WTC11 (cell line): Measurements from ENCODE around the gene SH3PXD2A. TPM values are rescaled to one million over a fixed set of nuclear protein-coding genes. Genes with fewer than 3 reads are reported as not detected.

ENCODE experiments used
- ATAC-seq: fragments of 200-7000 bp; cut with Tn5 transposase; 2 replicates; pipeline ENCODE4 v1.10.0; 2021; ENCODE audit warnings: mild to moderate bottlenecking, moderate library complexity
- CTCF ChIA-PET: fragments of 300-600 bp; sonication (Branson Sonifier 250); formaldehyde crosslinking; loops from one replicate; lab custom pipeline; 2021; ENCODE audit warnings: antibody characterized with exemption; lab: Charles Lee
- POLR2A ChIA-PET: fragments of 350-600 bp; sonication (Branson Sonifier 250); formaldehyde crosslinking; loops from one replicate; lab custom pipeline; 2021; ENCODE audit warnings: antibody characterized with exemption; lab: Charles Lee
- DNase-seq: peaks from one replicate; pipeline ENCODE4 v3.0.0; 2021; ENCODE audit warnings: low spot score
- H3K27ac Mint-ChIP-seq: 2 replicates; pipeline ENCODE4 v1.8.0; 2021; ENCODE audit warnings: mixed read lengths
- H3K27me3 Mint-ChIP-seq: 2 replicates; pipeline ENCODE4 v1.8.0; 2021; ENCODE audit warnings: low read depth, mild to moderate bottlenecking, moderate library complexity, mixed read lengths
- H3K36me3 Mint-ChIP-seq: 2 replicates; pipeline ENCODE4 v1.8.0; 2021; ENCODE audit warnings: mixed read lengths
- H3K4me1 Mint-ChIP-seq: 2 replicates; pipeline ENCODE4 v1.8.0; 2022; ENCODE audit warnings: mixed read lengths
- H3K4me3 Mint-ChIP-seq: 2 replicates; pipeline ENCODE4 v1.8.0; 2021; ENCODE audit warnings: mild to moderate bottlenecking, moderate library complexity, mixed read lengths
- H3K9me3 Mint-ChIP-seq: 2 replicates; pipeline ENCODE4 v1.8.0; 2021; ENCODE audit warnings: mixed read lengths
- GRHL2 ChIP-seq: fragments of 250-450 bp; sonication (Bioruptor Pico); IDR thresholded peaks from 2 replicates; pipeline ENCODE4 v1.8.0; 2022; ENCODE audit warnings: mild to moderate bottlenecking, moderate library complexity; ENCODE audit not compliant: insufficient replicate concordance, severe bottlenecking
- GTF2I ChIP-seq: fragments of 250-450 bp; sonication (Bioruptor Pico); conservative IDR thresholded peaks from 2 replicates; pipeline ENCODE4 v1.4.0; 2021; ENCODE audit warnings: mild to moderate bottlenecking
- NFYB ChIP-seq: sonication (generic); formaldehyde crosslinking; conservative IDR thresholded peaks from 2 replicates; pipeline ENCODE4 v1.8.0; 2022; ENCODE audit warnings: low read depth, missing genetic modification reagents
- NR1H2 ChIP-seq: sonication (generic); formaldehyde crosslinking; IDR thresholded peaks from 2 replicates; pipeline ENCODE4 v1.9.0; 2021; ENCODE audit warnings: mild to moderate bottlenecking, moderate library complexity, missing genetic modification reagents
- RORB ChIP-seq: fragments of 250-450 bp; sonication (Bioruptor Pico); IDR thresholded peaks from 2 replicates; pipeline ENCODE4 v1.9.0; 2021; ENCODE audit warnings: mild to moderate bottlenecking
- SOX15 ChIP-seq: fragments of 250-450 bp; sonication (Bioruptor Pico); IDR thresholded peaks from 2 replicates; pipeline ENCODE4 v1.9.0; 2021; ENCODE audit warnings: mild to moderate bottlenecking
- TCF7 ChIP-seq: sonication (generic); formaldehyde crosslinking; IDR thresholded peaks from 2 replicates; pipeline ENCODE4 v1.8.0; 2022; ENCODE audit warnings: mild to moderate bottlenecking, low read depth, missing genetic modification reagents, moderate library complexity
- ZBTB21 ChIP-seq: sonication (generic); formaldehyde crosslinking; IDR thresholded peaks from 2 replicates; pipeline ENCODE4 v1.8.1; 2023; ENCODE audit warnings: mild to moderate bottlenecking, missing genetic modification reagents, borderline replicate concordance
- ZNF121 ChIP-seq: sonication (generic); formaldehyde crosslinking; IDR thresholded peaks from 2 replicates; pipeline ENCODE4 v1.8.0; 2023; ENCODE audit warnings: missing genetic modification reagents
- ZNF138 ChIP-seq: sonication (generic); formaldehyde crosslinking; conservative IDR thresholded peaks from 2 replicates; pipeline ENCODE4 v1.8.1; 2022; ENCODE audit warnings: mild to moderate bottlenecking, moderate library complexity, missing genetic modification reagents
- ZNF232 ChIP-seq: sonication (generic); formaldehyde crosslinking; IDR thresholded peaks from 2 replicates; pipeline ENCODE4 v1.8.0; 2022; ENCODE audit warnings: mild to moderate bottlenecking, missing genetic modification reagents
- ZNF263 ChIP-seq: sonication (generic); formaldehyde crosslinking; IDR thresholded peaks from 2 replicates; pipeline ENCODE4 v1.8.1; 2022; ENCODE audit warnings: low read depth, mild to moderate bottlenecking, moderate library complexity, missing genetic modification reagents
- ZNF423 ChIP-seq: fragments of 250-450 bp; sonication (Bioruptor Pico); IDR thresholded peaks from 2 replicates; pipeline ENCODE4 v2.1.2; 2022; ENCODE audit warnings: mild to moderate bottlenecking, moderate library complexity
- total RNA-seq: library from RNA; stranded (reverse); gene quantifications from 3 replicates; pipeline ENCODE4 v1.2.3, GENCODE V29; 2021
- TF ChIP-seq, protein P1 (sequence below): fragments of 250-450 bp; sonication (Bioruptor Pico); conservative IDR thresholded peaks from 2 replicates; pipeline ENCODE4 v1.9.0; 2021; ENCODE audit warnings: mild to moderate bottlenecking
- TF ChIP-seq, protein P2 (sequence below): sonication (generic); formaldehyde crosslinking; IDR thresholded peaks from 2 replicates; pipeline ENCODE4 v1.8.1; 2023; ENCODE audit warnings: mild to moderate bottlenecking, missing genetic modification reagents
- TF ChIP-seq, protein P3 (sequence below): sonication (generic); formaldehyde crosslinking; conservative IDR thresholded peaks from 2 replicates; pipeline ENCODE4 v1.8.1; 2022; ENCODE audit warnings: mild to moderate bottlenecking, missing genetic modification reagents
- TF ChIP-seq, protein P4 (sequence below): sonication (generic); formaldehyde crosslinking; IDR thresholded peaks from 2 replicates; pipeline ENCODE4 v1.8.0; 2022; ENCODE audit warnings: mild to moderate bottlenecking, missing genetic modification reagents
- TF ChIP-seq, protein P5 (sequence below): sonication (generic); formaldehyde crosslinking; IDR thresholded peaks from 2 replicates; pipeline ENCODE4 v1.8.1; 2022; ENCODE audit warnings: mild to moderate bottlenecking, missing genetic modification reagents, moderate library complexity, borderline replicate concordance
- TF ChIP-seq, protein P6 (sequence below): sonication (generic); formaldehyde crosslinking; IDR thresholded peaks from 2 replicates; pipeline ENCODE4 v1.8.0; 2023; ENCODE audit warnings: missing genetic modification reagents
- TF ChIP-seq, protein P7 (sequence below): fragments of 250-450 bp; sonication (Bioruptor Pico); IDR thresholded peaks from 2 replicates; pipeline ENCODE4 v2.1.2; 2022; ENCODE audit warnings: mild to moderate bottlenecking, moderate library complexity

SH3PXD2A gene
- total RNA-seq, 1 experiment from 2014 or later: 15.7 TPM

DNA sequence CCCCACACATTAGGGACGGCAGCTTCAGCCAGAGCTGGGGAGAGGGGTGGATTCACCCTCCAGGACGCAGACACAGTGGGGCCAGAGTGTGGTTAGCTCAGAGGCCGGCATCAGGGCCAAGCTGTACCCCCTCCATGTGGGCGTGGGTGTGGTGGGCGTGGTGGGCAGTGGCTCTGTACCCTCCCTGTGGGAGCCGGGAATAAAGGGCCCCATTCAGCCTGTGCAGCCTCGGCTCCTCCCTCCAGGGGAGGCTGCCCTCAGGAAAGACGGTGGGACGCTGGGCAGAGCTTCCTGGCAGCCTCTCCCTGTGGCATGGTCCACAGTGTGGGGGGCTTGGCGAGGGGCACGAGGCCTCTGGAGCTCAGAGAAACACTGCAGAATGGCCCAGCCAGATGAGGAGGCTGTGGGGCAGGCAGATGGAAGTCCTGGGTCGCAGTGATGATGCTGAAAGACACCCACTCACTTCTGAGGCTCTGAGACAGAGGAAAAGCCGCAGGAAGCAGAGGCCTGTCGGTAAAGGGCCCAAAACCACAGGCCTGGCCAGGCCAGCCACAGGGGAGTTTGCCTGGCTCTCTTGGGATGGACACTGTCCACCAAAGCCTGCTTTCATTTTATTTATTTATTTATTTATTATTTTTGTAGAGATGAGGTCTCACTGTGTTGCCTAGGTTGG, 108.0 kb downstream of the SH3PXD2A start (continued):
- TF ChIP-seq, protein P1, sequence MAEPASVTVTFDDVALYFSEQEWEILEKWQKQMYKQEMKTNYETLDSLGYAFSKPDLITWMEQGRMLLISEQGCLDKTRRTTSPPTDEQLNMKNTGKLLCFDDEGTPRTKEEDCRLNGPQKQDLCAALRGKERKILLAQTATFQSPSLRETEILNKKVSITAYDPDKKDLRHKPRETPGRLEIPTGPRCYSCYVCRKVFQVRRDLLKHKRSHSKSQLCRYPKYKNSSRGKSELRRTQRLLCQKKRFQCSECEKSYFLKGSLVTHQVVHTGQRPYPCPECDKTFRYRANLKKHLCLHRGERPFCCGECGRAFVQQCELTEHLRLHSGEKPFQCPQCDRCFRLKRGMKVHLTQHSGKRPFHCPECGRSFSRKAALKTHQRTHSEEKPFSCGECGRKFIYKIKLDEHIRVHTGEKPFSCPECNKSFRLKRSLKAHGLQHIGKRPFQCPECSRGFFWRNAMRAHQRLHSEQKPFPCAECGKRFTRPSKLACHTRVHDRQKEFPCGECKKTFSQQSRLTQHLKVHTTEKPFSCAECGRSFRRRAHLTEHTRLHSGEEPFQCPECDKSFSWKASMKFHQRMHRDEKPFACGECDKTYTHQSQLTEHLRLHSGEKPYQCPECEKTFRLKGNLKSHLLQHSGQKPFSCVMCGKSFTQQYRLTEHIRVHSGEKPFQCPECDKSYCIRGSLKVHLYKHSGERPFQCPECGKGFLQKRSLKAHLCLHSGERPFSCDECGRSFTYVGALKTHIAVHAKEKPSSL: no peak
- TF ChIP-seq NR1H2 (CRISPR knock-in tag) (no peak), RORB (CRISPR knock-in tag) (no peak), GRHL2 (CRISPR knock-in tag) (no peak), ZNF121 (CRISPR knock-in tag) (no peak), GTF2I (CRISPR knock-in tag) (no peak), SOX15 (CRISPR knock-in tag) (no peak)
- TF ChIP-seq, protein P2, sequence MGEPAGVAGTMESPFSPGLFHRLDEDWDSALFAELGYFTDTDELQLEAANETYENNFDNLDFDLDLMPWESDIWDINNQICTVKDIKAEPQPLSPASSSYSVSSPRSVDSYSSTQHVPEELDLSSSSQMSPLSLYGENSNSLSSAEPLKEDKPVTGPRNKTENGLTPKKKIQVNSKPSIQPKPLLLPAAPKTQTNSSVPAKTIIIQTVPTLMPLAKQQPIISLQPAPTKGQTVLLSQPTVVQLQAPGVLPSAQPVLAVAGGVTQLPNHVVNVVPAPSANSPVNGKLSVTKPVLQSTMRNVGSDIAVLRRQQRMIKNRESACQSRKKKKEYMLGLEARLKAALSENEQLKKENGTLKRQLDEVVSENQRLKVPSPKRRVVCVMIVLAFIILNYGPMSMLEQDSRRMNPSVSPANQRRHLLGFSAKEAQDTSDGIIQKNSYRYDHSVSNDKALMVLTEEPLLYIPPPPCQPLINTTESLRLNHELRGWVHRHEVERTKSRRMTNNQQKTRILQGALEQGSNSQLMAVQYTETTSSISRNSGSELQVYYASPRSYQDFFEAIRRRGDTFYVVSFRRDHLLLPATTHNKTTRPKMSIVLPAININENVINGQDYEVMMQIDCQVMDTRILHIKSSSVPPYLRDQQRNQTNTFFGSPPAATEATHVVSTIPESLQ (CRISPR knock-in tag): no peak

DNA sequence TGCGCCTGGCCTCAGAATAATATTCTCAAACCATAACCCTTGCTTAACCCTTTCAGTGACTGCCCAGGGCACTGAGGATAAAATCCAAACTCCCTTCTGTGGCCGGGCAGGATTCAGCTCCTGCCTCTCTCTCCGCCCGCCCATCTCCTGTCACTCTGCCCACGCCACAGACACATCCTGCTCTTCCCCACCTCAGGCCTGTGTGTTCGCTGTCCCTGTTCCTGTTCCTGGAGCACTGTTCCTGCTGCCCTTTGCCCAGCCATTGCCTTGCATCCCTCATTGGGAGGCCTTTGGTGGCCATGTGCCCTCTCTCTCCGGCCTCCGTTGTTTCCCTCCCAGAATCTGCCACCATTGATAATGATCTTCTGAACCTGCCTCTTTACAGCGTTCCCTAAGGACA, 108.8 kb downstream of the SH3PXD2A start:
- H3K9me3 Mint-ChIP-seq: no peaks in the 10 kb centered on the region
- TF ChIP-seq, protein P3, sequence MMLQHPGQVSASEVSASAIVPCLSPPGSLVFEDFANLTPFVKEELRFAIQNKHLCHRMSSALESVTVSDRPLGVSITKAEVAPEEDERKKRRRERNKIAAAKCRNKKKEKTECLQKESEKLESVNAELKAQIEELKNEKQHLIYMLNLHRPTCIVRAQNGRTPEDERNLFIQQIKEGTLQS (CRISPR knock-in tag): no peak
- TF ChIP-seq, protein P4, sequence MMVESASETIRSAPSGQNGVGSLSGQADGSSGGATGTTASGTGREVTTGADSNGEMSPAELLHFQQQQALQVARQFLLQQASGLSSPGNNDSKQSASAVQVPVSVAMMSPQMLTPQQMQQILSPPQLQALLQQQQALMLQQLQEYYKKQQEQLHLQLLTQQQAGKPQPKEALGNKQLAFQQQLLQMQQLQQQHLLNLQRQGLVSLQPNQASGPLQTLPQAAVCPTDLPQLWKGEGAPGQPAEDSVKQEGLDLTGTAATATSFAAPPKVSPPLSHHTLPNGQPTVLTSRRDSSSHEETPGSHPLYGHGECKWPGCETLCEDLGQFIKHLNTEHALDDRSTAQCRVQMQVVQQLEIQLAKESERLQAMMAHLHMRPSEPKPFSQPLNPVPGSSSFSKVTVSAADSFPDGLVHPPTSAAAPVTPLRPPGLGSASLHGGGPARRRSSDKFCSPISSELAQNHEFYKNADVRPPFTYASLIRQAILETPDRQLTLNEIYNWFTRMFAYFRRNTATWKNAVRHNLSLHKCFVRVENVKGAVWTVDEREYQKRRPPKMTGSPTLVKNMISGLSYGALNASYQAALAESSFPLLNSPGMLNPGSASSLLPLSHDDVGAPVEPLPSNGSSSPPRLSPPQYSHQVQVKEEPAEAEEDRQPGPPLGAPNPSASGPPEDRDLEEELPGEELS: no peak
- TF ChIP-seq, protein P5, sequence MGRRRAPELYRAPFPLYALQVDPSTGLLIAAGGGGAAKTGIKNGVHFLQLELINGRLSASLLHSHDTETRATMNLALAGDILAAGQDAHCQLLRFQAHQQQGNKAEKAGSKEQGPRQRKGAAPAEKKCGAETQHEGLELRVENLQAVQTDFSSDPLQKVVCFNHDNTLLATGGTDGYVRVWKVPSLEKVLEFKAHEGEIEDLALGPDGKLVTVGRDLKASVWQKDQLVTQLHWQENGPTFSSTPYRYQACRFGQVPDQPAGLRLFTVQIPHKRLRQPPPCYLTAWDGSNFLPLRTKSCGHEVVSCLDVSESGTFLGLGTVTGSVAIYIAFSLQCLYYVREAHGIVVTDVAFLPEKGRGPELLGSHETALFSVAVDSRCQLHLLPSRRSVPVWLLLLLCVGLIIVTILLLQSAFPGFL (CRISPR knock-in tag): no peak
- TF ChIP-seq TCF7 (no peak), ZNF232 (CRISPR knock-in tag) (no peak), ZNF138 (CRISPR knock-in tag) (no peak), NFYB (no peak), ZNF263 (CRISPR knock-in tag) (no peak), ZNF423 (CRISPR knock-in tag) (no peak), ZBTB21 (CRISPR knock-in tag) (no peak)
- TF ChIP-seq, protein P6, sequence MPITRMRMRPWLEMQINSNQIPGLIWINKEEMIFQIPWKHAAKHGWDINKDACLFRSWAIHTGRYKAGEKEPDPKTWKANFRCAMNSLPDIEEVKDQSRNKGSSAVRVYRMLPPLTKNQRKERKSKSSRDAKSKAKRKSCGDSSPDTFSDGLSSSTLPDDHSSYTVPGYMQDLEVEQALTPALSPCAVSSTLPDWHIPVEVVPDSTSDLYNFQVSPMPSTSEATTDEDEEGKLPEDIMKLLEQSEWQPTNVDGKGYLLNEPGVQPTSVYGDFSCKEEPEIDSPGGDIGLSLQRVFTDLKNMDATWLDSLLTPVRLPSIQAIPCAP (CRISPR knock-in tag): no peak
- TF ChIP-seq, protein P7, sequence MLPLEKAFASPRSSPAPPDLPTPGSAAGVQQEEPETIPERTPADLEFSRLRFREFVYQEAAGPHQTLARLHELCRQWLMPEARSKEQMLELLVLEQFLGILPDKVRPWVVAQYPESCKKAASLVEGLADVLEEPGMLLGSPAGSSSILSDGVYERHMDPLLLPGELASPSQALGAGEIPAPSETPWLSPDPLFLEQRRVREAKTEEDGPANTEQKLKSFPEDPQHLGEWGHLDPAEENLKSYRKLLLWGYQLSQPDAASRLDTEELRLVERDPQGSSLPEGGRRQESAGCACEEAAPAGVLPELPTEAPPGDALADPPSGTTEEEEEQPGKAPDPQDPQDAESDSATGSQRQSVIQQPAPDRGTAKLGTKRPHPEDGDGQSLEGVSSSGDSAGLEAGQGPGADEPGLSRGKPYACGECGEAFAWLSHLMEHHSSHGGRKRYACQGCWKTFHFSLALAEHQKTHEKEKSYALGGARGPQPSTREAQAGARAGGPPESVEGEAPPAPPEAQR (CRISPR knock-in tag): no peak
- no peaks in the 10 kb centered on the region for H3K36me3 Mint-ChIP-seq
- peaks cover 4% of the 10 kb centered on the region; the same call in 1 of the 2 replicates for H3K4me1 Mint-ChIP-seq
- H3K27me3 Mint-ChIP-seq: no peaks in the 10 kb centered on the region
- DNase-seq (no peak), ATAC-seq (no peak)
- no peak overlapping the region for H3K4me3 Mint-ChIP-seq
- CTCF ChIA-PET: interaction anchor here (1.1 to 2.5 kb wide), 2 partner anchors 9 to 34 kb away, joined by 3 to 13 read pairs; no protein-coding TSS in a partner anchor
- H3K27ac Mint-ChIP-seq: peak overlapping the region; percentile 42; the same call in 1 of the 2 replicates
- POLR2A ChIA-PET: no interaction called here
